Fibroblast of skin of scalp (primary cell): ENCODE results near the gene TNIP1.

ENCODE experiments used
- DNase-seq: peaks from one replicate; pipeline ENCODE4 v3.0.0-alpha.2; 2013

TNIP1 gene

GRCh38 chr5:151038801-151039238, 42.0 kb downstream of the TNIP1 start:
- DNase-seq = no peak

- no peak for DNase-seq
Measured at GRCh38 chr5:151038412-151038745, 42.5 kb downstream of the TNIP1 start.

- DNase-seq = peak; percentile 16
Measured at GRCh38 chr5:151037561-151038411, 43.0 kb downstream of the TNIP1 start.

GRCh38 chr5:151036556-151036955, 44.3 kb downstream of the TNIP1 start:
- no peak for DNase-seq

- DNase-seq = no peak
Measured at GRCh38 chr5:151034422-151035379, 46.1 kb downstream of the TNIP1 start.

- no peak for DNase-seq
Measured at GRCh38 chr5:151033217-151033934, 47.5 kb downstream of the TNIP1 start.

- no peak for DNase-seq
Measured at GRCh38 chr5:151031554-151031953, 49.3 kb downstream of the TNIP1 start.

- DNase-seq = no peak
Measured at GRCh38 chr5:151030379-151030778, 50.5 kb downstream of the TNIP1 start.

GRCh38 chr5:151030056-151030336, 50.8 kb downstream of the TNIP1 start:
- DNase-seq = no peak

GRCh38 chr5:151029179-151030055, 51.4 kb downstream of the TNIP1 start:
- DNase-seq = no peak

- no peak for DNase-seq
Measured at GRCh38 chr5:151028717-151029116, 52.1 kb downstream of the TNIP1 start.

- no peak for DNase-seq
Measured at GRCh38 chr5:151027961-151028479, 52.8 kb downstream of the TNIP1 start.

- no peak for DNase-seq
Measured at GRCh38 chr5:151026679-151027078, 54.2 kb downstream of the TNIP1 start.

- DNase-seq = no peak
Measured at GRCh38 chr5:151026088-151026487, 54.7 kb downstream of the TNIP1 start.

- no peak for DNase-seq
Measured at GRCh38 chr5:151025250-151025606, 55.6 kb downstream of the TNIP1 start.

GRCh38 chr5:151024440-151025249, 56.2 kb downstream of the TNIP1 start:
- no peak for DNase-seq

GRCh38 chr5:151023651-151024050, 57.2 kb downstream of the TNIP1 start:
- no peak for DNase-seq

GRCh38 chr5:151023047-151023615, 57.7 kb downstream of the TNIP1 start:
- DNase-seq = no peak

GRCh38 chr5:151022511-151023018, 58.3 kb downstream of the TNIP1 start:
- DNase-seq = no peak

- no peak for DNase-seq
Measured at GRCh38 chr5:151021746-151022145, 59.1 kb downstream of the TNIP1 start.
